SHP77 (cell line): ENCODE results near the gene EI24.
A peak's percentile ranks its signal among the peaks of the same experiment; 100 is the strongest.
"Not testable (repeated sequence)": the region's sequence is repeated elsewhere in the genome, so short reads cannot be mapped to it uniquely, and the experiment has no call there.

ENCODE experiments used
- DNase-seq, 2 experiments: peaks; one replicate each; lab custom pipeline; 2025; lab: John Stamatoyannopoulos, UW

The EI24 gene

DNA sequence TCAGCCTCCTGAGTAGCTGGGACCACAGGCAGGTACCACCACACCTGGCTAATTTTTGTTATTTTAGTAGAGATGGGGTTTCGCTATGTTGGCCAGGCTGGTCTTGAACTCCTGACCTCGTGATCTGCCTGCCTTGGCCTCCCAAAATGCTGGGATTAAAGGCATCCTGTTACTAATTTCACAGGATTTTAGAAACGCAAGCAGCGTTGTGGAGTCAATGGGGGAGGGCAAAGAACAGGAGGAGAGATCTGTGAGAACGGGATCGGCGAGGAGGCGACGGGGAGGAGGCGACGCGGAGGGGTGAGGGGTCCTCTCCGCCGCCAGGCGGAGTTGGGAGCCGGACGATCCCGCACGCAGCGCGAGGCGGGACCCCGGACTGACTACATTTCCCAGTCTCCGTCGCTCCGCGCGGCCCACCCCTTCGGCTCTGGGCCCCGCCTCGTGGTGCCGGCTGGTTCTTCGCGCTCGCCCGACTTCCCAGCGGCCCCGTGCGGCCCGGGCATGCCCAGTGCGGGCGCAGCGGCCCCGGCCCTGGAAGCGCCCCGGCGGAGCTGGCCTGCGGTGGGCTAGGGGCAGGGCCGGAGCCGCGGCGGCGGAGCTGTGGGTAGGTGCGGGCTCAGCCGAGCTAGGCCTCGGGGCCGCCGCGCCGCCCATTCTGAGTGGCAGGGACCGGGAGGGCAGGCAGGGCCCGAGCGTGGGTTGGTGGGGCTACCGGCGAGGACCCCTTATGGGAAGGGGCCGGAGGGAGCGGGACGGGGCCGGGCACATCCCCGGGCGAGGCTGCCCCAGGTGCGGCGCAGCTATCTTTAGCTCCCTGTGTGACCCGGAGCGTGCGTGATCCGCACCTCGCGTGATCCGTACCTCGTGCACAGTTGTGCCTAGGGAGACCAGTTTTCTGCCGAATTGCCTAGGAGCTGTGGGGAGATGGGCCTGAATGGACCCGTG lies at the start of gene EI24:
Gene EI24, plus strand, starts transcription at position 508 of the 945 bp plus-strand sequence. CDS start 3,051 bp downstream, outside the sequence.
- DNase-seq: peak; percentile 86 to 88

DNA sequence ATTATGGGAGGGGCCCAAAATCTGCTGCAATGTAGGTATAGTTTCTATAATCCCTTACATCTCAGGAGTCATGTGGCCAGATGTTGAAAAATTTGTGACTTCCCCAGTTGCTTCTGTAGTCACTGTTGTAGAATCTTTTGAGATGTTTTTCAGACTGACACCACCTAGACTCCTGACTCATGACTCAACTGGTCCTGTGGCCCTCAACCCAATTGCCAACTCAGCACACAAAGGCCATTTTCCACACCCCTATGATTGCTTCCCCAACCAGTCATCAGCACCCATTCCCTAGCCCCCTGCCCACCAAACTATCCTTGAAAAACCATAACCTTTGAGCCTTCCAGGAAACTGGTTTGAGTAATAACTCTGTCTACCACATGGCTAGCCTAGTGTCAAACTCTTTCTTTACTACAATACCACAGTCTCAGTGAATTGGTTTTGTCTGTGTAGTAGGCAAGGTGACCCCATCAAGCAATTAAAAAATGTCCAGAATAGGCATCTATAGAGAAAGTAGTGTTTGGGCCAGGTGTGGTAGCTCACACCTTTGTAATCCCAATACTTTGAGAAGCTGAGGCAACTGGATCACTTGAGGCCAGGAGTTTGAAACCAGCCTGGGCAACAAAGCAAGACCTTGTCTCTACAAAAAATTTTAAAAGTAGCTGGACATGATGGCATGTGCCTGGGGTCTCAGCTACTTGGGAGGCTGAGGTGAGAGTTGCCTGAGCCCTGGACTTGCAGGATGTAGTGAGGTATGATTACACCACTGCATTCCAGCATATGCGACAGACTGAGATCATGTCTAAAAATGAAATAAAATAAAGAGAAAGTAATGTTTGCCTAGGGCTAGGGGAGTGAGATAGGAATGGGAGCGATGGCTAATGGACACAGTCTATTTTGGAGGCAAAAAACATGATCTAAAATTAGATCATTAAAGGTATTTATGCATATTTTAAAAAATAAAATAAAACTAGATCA lies 49.1 kb upstream of the EI24 start:
- DNase-seq: no peak

DNA sequence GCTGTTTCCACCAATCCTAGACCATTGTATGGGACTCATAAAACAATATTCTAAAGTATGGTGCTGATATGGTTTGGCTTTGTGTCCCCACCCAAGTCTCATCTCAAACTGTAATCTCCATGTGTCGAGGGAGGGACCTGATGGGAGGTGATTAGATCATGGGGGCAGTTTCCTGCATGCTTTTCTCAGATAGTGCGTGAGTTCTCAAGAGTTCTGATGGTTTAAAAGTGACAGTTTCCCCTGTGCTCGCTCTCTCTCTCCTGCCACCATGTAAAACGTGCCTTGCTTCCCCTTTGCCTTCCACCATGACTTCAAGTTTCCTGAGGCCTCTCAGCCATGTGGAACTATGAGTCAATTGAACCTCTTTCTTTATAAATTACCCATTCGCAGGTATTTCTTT lies 44.0 kb upstream of the EI24 start:
- no peak for DNase-seq

DNA sequence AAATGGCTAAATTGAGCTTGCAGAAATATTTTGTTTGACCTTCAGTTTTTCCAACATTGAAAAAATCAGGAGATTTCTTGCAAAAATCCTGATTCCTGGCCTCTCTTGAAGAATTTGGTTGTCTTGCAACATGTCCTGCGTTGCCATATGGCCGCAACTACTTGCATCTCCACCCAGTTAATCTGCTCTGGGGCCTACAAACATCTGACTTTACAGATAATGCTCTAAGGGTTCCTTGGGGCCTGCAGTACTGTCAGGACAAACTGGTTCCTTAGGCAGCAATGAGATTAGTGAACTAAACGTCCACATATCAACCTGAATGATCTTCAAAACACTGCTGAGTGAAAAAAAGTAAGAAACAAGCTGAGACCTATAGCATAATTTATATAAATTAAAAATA lies 36.6 kb upstream of the EI24 start:
- no peak for DNase-seq

DNA sequence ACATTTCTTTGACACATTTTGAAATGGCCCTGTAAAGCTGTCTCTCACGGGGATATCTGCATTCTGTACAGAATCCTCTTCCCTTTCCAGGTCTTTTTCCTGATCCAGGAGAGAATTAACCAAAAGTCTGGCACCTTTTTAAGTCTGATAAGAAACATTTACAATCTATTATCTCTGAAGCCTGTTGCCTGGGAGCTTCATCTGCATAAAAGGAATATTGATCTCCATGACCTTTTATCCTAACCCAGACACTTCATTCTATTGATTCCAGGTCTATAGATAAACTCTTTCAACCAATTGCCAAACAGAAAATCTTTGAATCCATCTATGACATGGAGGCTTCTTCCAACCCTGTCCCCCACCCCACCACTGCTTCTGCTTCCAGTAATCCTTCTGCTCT lies 33.7 kb upstream of the EI24 start:
- no peak for DNase-seq

DNA sequence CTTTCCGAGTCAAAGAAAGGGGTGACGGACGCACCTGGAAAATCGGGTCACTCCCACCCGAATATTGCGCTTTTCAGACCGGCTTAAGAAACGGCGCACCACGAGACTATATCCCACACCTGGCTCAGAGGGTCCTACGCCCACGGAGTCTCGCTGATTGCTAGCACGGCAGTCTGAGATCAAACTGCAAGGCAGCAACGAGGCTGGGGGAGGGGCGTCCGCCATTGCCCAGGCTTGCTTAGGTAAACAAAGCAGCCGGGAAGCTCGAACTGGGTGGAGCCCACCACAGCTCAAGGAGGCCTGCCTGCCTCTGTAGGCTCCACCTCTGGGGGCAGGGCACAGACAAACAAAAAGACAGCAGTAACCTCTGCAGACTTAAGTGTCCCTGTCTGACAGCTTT lies 32.4 kb upstream of the EI24 start:
- DNase-seq: not testable (repeated sequence)

DNA sequence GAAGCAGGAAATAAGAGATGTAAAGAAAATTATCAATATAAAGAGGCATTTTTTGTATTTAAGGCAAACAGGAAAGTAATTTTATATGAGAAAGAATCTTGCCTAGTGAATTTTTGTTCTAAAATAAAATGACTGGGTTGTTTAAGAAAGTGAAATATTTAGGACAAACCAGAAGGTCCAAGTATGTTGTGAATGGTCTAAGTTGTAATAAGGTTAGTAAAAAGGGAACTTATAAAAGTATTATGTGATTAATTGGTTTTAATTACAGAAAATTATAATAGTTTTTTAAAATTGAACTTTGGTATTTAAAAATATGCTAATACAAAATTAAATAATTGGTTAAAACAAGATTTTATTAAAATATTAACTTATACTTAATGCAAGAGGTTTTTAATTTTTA lies 26.6 kb upstream of the EI24 start:
- no peak for DNase-seq

DNA sequence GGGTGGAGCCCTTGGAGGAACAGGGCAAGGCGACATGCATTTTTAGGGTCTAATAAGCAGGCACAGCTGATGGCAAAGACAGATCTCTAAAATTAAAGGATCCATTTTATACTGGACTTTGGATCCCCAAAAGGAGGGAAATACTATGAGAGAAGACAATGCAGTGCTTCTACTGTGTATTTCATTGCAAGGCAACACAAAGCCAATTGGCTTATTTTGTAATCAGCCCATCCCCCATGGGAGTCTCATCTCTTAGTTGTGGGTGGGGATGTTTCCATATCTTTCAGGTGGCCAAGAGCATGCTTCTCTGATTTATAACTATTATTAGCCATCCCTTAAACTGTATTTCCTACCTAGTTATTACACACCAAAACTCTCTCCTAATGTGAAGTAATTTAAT lies 18.5 kb upstream of the EI24 start:
- DNase-seq: no peak

DNA sequence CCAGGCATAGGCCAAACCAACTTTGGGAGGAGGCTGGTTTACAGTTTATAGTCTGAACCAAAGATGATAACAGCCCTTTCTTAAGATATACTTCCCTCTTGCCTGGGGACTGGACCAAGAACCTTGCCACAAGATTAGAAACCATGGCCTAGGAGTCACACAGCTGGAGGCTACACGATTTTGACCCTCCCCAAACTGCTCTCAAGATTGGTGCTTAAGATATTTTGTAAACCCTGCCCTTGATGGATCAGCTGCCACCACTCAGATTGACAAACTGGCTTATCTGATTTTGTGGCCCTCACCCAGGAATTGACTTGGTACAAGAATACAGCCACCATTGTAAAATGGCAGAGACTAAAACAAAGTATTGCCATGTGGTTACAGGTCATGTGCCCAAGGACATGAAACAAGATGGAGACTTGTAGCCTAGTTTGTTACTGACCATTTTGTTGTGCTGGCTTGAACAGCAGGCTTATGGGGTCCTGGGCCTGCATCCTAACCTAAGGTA lies 17.4 kb upstream of the EI24 start:
- no peak for DNase-seq

DNA sequence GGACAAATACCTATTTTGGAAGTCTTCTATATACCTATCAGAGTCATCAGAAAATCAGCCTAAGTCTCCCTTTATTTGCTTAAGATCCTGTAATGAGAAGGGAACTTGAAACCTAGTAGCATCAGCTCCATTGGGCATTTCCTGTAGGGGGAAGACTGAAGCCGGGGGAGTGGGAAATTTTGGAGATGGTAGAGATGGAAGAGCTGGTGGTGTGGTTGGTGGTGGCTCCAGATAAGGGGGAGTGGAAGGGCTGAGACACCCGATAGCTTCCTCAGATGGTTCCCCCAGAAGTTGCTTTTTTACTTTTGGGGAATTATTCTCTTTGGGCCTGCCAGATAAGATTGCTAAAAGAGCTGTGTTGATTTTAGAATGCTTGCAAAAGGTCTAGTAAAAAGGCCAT lies 16.4 kb upstream of the EI24 start:
- DNase-seq: no peak

DNA sequence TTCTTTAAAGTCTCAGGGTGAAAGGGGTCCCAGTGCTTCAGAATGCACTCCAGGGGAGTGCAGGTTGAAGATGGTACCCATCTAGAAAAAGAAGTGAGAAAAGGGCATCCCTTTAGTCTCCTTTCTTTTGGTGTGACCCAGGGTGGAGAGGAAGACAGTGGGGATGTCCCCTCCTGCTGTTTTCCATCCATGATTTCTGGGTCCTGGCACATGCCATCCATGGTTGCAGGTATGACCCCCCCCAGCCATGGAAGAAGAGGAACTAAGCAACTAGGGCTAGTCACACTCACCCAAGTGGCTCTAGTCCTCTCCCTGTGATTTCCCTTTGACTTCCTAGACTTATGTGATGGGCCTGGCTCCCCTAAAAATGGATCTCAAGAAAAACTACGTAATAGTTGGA lies 15.9 kb upstream of the EI24 start:
- no peak for DNase-seq

DNA sequence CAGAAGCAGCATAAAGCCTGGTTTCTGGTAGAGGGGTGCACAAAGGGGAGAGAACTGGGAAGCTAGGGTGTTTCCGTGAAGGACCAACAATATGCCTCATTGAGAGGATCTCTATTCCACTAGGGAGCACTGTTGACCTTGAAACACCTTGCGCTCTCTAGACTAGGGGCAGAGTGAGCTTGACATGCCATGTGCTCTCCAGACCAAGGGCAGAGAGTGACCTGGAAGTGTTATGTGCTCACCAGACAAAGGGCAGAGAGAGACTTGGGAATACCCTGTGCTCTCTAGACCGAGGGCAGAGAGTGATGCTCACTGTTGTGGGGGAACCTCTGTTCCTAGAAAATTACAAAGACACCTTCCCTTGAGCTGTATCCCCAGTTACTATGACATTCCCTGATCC lies 15.2 kb upstream of the EI24 start:
- no peak for DNase-seq

DNA sequence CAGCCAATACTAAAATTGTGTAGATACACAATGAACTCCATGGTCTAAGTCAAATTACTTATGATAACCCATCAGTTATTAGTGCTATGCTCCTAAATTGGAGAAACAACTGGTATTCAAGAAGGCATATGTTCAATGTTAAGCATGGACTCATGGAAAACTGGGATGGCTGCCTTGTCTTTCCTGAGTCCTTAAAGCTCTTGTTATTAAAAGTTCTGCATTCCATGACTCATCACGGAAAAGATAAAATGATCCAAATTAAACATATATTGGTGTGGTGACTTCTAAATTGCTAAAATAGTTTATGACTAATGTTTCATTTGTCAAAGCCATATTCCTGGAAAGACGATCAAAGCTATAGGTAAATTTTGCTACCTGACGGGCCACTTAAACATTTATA lies 9.4 kb upstream of the EI24 start:
- no peak for DNase-seq

DNA sequence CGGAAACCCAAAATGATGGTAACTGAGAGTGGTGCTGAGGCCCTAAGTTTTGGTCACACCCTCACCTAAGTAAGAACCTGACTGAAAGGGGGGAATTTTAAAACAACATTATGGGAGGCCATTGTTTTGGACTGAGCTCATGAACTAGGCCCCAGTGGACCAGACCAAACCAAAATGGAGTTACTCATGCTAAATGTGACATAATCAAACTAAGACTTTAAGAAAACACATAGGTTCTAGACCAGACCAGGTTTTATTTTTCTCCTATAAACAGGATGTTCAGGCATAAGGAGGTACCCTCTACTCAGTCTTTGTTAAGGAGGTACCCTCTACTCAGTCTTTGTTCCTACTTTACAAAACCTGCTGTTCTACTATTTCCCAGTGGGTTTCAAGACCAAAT lies 7.4 kb upstream of the EI24 start:
- DNase-seq: no peak

DNA sequence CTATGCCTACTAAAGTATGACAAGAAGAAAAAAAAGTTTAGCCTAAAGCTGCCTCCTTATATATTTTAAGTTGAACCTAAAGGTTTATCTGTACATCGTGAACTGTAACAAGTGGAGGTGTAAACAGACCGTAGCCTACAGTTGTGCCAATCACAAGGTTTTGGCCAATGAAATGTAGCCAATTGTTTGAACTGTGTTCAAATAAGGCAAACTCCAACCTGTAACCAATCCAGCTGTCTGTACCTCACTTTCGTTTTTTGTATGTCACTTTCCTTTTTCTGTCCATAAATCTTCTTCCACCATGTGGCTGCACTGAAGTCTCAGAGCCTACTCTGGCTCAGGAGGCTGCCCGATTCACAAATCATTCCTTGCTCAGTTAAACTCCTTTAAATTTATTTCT lies 6.8 kb upstream of the EI24 start:
- DNase-seq: no peak

DNA sequence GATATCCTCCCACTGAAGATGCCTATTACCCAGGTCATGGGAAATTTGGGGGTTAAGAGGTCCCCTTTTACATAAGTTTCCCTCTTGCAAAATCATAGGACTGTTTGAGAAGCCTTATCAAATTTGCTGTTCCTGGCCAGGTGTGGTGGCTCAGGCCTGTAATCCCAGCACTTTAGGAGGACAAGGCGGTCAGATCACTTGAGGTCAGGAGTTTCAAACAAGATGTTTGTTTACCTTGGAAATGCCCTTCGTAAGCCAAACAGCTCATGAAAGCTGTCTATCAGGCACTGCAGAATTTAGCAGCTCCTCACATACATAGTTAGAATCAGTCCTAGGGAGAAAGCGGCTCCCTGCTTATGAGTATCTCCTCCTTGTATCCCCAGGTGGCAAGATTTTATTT lies 4.9 kb upstream of the EI24 start:
- no peak for DNase-seq

DNA sequence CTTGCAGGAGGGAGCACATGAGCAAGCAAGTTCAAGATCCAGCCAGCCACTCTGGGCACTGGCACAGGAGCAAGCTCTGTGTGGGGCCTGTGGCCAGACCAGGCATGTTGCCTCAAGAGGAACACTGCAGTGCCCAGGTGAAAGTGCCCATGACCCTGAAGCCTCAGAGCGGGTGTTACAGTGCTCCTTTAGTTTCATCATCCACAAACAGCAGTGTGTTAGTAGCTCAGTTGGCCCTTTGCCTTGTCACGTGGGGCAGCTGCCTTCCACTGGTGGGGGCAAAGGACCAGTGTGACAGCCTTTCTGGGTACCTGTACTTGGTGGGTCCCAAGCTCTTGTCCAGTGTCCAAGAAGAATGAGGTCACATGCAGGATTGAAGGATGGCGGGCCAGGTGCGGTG lies 3.0 kb upstream of the EI24 start:
- DNase-seq: no peak

DNA sequence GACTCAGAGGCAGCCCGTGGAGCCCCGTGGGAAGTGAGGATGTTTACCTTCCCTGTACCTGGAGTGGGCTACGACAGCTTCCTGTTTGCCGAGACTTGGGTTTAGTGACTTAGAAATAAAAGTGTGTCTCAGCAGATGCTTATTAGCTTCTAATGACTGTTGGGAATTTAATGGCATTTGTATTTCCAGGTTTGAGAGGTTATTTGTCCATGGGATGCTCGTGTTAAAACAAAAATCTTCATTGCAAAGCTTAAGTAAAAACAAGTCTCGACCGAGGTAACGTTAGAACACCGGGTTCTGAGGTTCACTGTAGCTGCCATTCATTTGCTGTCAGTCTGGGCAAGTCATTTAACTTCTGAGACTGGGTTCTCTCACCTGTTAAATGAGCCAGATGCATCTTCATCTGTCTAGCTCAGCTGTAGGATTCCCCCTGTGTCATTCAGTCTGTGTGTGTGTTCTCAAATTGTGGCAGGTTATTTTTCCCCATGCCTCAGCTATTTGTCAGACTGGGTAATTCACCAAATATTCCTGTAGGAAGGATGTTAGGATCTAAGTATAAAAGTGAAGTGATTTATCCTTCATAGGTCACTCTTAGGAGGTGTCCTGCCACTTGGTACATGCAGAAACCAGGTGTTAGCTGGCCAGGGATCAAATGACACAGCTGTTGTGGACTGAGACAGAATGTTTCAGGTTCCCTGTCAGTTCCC lies 791 bp downstream of the EI24 start:
- peak in 1 of 2 experiments; percentile 3 for DNase-seq

DNA sequence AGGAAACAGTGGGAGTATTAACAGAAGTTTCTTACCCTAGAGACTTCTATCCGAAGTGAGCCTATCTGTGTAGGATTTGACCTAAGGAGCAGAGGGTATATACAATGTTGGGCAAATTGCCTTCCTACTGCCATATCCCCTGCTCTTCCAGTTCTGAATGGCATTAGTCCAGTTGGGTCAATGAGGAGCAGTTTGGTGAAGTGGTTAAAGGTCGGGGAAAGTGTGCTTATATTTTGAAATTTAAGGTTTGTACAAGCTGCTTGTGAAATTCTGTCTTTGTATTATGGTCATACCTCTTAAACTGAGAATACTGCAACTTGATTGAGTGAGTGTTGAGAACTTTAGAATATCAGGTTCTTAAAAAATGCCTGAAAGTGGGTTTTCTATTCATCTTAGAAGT lies 1.7 kb downstream of the EI24 start:
- no peak for DNase-seq

DNA sequence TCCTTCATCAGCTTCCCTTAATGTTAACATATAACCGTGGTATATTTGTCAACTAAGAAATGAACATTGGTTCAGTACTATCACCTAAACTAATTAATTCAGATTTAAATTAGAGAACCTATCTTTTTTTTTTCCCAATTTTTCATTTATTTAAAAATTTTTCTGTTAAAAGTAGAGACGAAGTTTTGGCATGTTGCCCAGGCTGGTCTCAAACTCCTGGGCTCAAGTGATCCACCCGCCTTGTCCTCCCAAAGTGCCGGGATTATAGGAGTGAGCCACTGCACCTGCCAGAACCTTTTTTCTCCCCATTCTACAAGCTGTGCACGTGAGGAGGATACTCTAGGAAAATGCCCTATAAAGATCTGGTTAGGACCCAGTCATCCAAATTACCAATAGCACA lies 3.6 kb downstream of the EI24 start:
- no peak for DNase-seq

DNA sequence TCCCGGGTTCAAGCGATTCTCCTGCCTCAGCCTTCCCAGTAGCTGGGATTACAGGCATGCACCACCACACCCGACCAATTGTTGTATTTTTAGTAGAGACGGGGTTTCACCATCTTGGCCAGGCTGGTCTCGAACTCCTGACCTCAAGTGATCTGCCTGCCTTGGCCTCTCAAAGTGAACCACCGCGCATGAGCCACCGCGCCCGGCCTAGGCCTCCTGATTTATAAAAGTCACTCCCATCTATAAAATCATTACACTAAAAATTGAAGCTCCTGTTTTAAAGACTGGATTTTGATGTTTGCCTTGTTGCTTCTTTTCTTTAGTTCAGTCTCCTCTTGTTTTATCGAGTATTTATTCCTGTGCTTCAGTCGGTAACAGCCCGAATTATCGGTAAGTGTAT lies 7.9 kb downstream of the EI24 start:
- not testable (repeated sequence) for DNase-seq

DNA sequence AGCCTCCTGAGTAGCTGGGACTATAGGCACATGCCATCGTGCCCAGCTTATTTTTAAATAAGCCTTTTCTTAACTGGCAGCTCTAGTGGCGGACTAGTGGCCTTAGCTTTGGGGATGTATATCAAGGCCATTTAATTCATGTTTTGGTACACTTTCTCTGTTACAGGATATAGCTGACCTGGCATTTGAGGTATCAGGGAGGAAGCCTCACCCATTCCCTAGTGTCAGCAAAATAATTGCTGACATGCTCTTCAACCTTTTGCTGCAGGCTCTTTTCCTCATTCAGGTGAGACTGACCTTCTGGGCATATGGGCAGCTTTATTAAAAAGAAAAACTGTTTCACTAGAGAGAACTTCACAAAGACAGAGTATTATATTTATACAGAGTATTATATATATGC lies 9.5 kb downstream of the EI24 start:
- DNase-seq: no peak
